GM04504 (cell line): ENCODE measurements around the gene MAGEH1.
"Not testable (repeated sequence)": the region's sequence is repeated elsewhere in the genome, so short reads cannot be mapped to it uniquely, and the experiment has no call there.

ENCODE experiments used
- DNase-seq: peaks from one replicate; pipeline ENCODE4 v3.0.0-alpha.2; 2012; ENCODE audit warnings: low read depth

MAGEH1 gene, protein sequence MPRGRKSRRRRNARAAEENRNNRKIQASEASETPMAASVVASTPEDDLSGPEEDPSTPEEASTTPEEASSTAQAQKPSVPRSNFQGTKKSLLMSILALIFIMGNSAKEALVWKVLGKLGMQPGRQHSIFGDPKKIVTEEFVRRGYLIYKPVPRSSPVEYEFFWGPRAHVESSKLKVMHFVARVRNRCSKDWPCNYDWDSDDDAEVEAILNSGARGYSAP

DNA sequence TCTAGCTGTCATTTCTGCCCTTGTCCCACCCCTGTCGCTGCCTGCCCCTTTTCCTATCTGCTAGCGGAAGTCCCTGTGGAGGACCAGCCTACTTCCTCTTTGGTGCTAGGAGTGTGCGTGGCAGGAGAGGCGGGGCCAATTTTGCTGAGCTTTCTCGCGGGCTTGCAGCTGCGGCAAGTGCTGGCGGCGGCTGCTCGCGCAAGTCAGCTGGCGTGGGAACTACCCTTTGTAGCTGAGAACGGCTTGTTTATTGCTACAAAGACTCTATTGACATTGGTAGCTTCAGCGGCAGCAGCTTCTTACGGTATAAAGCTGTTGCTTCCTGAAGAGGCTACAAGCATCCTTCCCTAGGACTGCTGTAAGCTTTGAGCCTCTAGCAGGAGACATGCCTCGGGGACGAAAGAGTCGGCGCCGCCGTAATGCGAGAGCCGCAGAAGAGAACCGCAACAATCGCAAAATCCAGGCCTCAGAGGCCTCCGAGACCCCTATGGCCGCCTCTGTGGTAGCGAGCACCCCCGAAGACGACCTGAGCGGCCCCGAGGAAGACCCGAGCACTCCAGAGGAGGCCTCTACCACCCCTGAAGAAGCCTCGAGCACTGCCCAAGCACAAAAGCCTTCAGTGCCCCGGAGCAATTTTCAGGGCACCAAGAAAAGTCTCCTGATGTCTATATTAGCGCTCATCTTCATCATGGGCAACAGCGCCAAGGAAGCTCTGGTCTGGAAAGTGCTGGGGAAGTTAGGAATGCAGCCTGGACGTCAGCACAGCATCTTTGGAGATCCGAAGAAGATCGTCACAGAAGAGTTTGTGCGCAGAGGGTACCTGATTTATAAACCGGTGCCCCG, at the start of gene MAGEH1:
TSS of gene MAGEH1 (plus strand) at position 138 of the 843 bp plus-strand sequence. CDS start at position 386, 248 bp downstream.
- DNase-seq: peak; percentile 46

DNA sequence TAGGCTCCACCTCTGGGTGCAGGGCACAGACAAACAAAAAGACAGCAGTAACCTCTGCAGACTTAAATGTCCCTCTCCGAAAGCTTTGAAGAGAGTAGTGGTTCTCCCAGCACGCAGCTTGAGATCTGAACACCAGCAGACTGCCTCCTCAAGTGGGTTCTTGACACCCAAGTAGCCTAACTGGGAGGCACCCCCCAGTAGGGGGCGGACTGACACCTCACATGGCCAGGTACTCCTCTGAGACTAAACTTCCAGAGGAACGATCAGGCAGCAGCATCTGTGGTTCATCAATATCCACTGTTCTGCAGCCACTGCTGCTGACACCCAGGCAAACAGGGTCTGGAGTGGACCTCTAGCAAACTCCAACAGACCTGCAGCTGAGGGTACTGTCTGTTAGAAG, 24.8 kb upstream of the MAGEH1 start:
- not testable (repeated sequence) for DNase-seq

DNA sequence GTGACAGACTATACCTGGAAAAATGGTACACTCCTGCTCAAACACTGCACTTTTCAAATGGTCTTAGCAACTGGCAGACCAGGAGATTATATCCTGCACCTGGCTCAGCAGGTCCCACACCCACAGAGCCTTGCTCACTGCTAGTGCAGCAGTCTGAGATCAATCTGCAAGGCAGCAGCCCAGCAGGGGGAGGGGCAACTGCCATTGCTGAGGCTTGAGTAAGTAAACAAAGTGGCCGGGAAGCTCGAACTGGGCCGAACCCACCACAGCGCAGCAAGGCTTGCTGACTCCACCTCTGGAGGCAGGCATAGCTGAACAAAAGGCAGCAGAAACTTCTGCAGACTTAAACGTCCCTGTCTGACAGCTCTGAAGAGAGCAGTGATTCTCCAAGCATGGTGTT, 8.5 kb upstream of the MAGEH1 start:
- DNase-seq: not testable (repeated sequence)

DNA sequence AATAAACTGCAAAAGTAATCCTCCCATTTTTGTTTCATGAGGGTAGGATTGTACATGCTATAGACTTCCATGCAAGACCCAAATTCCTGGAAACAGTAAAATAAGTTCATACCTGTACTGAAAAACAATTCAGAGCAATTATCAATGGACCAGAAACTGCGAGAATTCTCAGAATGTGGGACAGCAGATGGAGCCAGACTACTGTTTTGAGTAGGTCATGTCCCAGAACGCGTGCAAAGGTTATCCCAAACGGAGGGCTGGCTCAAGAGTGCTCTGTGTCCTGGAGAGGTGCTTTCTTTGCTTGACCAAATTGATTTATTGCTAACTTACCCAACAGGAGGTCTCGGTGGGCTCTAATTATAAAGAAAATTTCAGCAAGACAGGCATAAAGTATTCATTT, 1.7 kb upstream of the MAGEH1 start:
- peak; percentile 1 for DNase-seq

DNA sequence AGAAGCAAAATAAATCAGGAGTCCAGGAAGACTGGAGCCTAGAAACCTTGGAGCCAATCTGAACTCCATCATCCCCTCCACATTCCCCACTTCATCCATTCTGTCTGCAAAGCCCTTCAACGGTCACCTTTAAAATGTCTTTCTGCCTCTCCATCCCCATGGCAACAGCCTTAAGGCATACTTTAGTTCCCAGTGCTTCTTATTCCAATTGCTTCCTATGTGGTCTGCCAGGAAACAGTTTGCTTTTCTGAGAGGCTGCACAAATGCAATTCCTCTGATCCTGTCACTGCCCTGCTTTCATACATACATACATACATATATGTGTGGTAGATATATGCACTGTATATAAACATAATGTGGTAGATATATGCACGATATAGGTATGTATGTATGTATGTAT, 786 bp upstream of the MAGEH1 start:
- no peak for DNase-seq

DNA sequence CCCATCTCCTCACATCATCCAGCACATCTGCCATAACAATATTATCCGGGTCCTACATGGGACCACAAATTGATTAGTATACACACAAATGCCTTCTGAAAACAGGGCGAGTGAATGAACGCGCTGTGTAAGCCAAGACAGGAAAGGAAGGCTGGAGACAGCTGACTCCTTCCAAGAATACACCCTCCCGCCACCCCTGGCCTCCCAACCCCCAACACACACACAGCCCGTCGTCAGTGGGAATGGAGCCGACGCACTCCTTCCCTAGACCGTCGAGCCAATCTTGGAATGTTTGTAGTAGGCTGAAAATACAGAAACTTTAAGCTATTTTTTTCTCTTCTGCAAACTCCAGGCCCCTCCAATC, 319 bp upstream of the MAGEH1 start:
- DNase-seq: no peak

DNA sequence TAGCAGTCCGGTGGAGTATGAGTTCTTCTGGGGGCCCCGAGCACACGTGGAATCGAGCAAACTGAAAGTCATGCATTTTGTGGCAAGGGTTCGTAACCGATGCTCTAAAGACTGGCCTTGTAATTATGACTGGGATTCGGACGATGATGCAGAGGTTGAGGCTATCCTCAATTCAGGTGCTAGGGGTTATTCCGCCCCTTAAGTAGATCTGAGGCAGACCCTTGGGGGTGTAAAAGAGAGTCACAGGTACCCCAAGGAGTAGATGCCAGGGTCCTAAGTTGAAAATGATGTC, 852 bp downstream of the MAGEH1 start:
- DNase-seq: no peak

DNA sequence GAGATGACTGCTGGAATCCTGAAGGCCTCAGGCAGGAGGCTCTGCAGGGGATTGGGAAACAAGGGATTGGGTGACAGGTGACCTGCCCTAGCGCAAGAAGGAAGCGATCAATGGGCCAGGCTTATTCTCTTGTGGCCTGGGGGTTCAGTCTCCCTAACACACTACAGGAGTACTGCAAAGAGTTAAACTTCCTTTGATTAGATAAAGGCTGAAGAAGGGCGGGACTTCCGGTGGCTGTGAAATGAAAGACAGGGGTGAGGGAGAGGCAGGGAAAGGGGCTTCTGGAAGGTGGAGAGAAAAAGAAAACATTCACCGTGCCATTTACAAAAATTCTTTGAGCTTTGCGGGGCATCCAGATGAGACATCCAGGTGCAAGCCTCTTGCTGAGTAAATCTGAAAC, 3.8 kb downstream of the MAGEH1 start:
- DNase-seq: not testable (repeated sequence)

DNA sequence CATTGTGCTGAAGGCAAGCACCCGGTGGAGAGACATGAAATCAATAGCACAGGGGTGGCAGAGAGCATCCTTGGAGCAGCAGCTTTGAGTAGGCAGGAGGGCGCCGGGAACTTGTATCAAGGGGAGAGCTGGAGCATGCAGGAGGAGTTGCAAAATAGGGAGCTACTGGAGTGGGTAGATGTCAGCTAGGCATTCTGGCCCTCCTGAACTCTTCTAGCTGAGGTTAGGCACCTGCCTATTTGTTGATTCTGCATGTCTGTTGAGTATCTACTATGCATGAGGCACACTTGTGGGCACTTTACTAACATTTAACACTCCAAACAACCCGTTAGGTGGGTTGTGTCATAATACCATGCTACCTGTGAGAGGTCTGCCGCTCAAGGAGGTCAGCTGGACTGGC, 7.5 kb downstream of the MAGEH1 start:
- not testable (repeated sequence) for DNase-seq

DNA sequence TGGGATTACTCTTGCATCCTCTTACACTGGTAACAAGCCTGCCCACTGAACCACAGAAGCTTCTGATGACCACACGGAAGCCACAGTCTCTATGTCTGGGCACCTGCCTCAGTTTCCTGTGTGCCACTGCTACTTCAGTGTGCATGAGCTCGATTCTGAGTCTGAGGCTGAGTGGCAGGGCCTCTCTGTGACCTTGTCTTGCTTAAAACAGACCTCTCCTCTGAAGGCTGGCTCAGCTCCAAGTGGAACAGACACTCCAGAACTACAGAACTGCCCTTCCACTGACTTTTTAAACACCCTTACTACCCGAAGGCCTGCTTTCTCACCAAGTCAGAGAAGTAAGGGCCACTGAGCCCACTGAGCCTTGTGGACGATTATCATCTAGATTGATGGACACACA, 8.0 kb downstream of the MAGEH1 start:
- DNase-seq: not testable (repeated sequence)

DNA sequence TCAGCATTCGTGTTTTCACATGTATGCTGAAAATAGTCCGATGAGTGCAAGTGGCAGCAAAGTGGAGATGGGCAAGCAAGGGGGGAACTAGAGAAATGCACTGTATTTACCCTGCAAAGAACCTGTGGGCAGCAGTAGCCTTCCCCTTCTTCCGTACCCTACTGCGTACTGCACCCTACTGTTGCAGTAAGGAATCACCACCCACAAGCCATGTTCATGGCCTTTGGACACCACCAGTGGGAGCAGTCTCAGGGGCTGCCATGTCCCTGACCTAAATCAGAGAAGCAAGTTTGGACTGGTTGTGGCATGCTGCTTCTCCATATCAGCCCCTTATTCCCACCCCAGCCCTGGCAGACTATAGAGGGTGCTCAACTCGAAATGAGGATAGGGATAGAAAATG, 12.1 kb downstream of the MAGEH1 start:
- not testable (repeated sequence) for DNase-seq

DNA sequence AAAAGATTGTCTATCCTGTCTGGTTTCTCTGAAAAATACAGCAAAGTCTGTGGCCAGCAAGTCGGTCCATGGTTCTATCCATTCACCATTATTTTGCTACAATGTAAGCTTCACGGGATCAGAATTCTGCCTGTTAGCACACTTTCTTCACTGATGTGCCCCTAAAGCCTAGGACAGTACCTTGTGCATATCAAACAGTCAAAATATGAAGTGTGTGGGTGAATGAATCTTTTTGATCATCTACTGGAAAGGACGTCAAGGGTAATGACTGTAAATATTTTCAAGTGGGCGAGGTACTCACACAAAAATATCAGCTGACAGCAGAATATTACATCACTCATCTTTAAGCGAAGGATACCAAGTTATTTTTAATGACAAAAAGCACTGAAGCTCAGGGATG, 13.2 kb downstream of the MAGEH1 start:
- not testable (repeated sequence) for DNase-seq

DNA sequence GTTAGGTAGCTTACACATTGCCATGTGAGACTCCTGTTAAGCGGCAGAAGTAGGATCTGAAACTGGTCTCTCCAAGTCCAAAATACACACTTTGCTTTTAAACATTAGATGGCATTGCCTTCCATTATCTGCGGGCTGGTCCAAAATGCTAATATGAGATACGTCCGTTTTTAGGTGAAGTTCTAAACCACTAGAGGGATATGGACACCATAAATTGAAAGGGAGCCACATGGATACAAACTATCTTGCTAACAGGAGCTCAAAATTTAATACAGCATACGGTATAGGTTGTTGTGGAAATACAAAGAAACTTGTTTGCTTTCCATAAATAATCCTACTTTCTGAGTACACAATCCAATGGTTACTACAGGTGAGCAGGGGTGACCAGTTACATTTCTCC, 13.9 kb downstream of the MAGEH1 start:
- DNase-seq: not testable (repeated sequence)

DNA sequence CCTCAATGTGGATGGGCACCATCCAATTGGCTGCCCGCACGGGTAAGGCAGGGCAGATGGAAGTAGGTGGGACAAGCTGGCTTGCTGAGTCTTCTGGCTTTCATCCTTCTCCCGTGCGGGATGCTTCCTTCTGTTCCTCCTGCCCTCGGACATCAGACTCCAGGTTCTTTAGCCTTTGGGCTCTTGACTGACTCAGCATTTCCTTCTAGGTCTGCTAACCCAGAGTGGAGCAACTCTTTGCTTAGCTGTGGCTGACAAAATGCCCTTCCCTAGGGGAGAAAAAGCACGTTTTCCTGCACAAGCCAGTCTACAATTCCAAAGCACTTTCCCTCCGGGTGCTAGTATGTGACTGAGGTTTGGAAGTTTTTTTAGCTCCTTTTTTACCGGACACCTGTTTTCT, 28.0 kb downstream of the MAGEH1 start:
- not testable (repeated sequence) for DNase-seq

DNA sequence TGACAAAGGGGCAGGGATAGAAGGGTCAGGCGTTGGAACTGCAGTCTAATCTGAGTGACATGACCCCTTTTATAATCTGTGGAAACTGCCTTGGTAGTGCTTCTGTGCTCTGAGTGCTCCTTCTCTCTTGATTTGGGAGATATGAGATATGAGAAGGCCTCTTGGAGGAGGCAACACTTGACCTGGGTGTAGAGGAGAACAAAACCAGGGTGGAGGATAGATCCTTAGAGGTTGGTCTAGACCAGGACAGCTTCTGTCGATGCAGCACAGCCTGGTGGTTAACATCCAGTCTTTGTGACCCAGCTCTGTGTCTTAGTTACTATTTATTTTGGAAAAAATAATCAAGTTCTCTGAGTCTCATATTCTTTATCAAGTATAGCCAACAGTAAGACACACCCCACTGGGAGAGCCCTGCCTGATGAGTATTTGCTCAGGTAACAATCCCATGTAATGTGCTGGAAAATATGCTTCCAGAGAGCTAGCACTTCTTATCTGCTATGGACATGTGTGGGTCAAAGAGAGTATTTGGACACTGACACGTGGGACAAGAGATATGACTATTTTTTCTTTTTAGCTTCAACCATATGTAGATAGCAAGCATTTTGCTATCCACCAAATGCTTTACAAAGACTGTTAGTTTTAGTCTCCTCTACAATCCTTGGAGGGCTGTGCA, 28.6 kb downstream of the MAGEH1 start:
- no peak for DNase-seq

DNA sequence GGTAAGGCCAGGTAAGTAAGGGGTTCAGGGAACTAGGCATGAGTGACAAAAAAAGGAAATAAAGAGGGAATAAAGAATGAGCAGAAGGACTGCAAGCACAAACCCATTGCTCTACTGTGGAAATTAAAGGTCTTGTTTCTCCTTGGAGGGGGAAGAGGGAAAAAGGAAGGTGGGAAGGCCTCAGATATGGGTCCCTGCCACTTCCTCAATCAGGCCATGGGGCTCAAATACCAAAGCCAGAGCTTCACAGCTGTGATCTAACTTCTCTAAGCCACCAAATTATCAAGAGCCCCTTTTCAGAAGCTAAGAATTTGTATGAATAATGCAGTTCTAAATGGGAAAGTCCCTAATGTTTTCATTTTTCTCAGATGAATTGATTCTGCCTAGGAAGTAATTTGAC, 33.0 kb downstream of the MAGEH1 start:
- no peak for DNase-seq

DNA sequence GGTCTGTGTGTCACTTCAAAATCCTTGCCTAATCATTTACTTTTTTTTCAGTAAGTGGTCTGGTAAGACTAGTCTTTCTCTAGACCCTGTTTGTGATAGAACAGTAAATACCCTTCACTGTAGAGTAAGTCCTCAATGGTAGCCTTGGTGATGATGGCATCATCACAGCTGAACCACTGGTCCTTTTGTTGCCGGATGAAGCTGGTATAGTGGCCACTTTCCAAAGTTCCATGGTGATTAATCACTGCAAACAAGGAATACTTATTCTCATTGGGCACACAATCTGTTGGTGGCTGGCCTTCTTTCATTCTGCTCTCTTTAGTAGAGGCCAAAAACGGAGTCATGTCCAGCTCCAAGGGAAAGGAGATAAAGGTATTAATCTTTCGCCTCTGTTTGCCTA, 34.8 kb downstream of the MAGEH1 start:
- DNase-seq: no peak

DNA sequence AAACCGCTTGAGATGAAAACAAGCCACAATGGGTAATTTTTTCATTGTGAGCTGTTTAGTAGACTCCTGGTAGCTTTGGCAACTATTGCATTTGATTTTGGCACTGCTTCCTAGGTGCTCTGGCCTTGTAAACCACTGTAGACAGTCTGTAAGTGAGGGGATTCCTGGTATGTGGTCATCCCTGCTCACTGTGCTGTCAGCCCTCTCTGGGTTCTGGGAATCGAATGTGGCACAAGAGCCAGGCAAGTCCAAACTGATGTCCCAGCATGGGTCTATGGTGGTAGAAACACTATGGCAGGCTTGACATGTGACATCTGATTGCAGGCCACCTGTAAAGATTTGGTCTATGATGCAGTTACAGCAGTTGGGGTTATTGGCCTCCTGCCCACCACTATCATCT, 35.2 kb downstream of the MAGEH1 start:
- no peak for DNase-seq

DNA sequence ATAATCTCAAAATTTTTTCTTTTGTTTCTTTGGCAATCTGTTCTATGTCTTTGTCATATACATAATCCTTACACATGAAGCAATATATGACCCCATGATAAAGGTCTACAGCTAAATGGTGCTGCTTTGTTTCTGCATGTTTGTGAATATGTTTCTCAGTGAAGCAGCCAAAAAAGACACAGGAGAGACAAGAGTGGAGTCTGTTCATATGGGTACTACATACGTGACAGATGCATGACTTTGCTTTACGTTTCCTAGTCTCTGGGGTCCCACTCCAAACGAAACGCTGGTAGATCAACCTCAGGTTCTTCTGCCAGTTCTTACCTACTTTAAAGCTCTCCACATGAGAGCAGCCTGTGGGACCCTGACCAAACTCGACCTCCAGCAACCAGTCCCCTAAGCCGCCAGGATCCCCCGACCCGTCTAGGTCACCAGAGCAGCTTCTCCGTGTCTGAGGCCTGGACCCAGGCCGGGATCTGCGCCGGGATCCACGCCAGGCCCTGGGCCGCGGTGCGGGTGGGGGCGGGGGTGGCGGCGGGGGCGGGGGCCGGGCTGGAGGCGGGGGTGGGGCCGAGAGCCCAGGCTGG, 36.2 kb downstream of the MAGEH1 start:
- no peak for DNase-seq

DNA sequence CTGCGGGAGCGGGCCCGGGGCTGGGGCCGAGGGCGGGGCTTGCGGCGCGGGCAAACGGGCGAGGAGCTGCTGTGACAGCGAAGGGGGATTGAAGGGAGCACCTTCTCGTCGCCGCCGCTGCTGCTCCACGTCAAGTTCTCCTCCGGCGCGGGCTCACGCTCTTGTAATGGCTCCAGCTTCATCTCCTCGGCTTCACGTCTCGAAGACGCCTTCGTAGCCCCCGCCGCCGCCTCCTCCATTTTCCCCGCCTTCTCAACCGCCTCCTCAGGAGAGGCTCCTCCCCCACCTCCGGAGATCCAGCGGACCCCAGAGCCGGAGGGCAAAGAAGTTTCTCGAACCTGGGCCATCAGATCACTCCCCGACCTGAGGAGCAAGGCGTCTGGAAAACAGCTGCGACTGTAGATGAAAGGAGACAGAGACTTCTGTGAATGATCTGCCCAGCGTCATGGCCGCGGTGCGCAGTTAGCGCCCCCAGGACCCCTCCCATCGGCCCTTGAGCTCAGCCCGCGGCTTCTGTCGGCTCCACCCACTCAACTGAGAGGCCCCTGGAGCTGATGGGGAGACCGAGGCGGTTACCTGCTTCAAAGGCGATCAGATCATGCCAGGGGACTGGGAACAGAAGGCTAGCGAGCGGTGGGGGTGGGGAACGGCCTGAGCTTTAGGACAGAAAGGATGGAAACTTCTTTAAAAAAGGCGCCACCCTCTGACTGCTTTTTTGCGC, 36.8 kb downstream of the MAGEH1 start:
- DNase-seq: no peak

DNA sequence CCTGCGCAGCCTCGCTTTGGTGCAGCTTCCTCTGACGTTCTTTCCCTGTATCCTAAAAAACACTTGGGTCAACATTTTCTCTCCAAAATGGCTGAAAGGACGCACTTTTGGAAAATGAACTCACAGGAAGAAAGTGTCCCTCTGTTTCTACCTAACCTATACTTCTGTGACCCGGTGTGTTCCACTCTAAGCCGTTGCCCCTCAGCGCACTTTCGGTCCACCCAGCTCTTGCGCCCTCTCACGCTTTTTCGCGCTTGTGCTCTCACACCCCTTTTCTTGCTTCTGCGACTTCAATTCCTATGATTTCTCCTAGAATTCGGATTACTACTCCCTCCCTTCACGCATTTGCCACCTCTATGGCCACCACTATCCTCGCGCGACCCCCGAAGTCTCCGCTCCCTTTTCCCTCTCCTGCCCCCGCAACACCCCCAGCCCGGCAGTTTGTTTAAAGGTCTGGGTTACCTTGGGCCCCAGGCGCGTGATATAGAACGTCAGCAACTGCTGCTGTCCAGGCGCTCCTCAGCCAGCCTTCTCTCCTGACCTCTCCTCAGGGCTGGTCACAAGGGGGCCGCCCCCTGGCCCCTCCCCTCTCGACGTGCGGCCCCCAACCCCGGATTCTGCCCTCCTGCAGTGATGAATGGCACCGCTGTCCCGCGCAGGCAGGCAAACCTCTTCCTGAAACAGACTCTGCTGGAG, 37.5 kb downstream of the MAGEH1 start, which contains the start of gene USP51:
TSS of gene USP51 (minus strand) at position 535 of the 696 bp plus-strand sequence. CDS start 909 bp downstream, outside the sequence.
- DNase-seq: no peak
